GM19452 (cell line): ENCODE measurements around the gene SIGLEC8.
"Not testable (repeated sequence)": the region's sequence is repeated elsewhere in the genome, so short reads cannot be mapped to it uniquely, and the experiment has no call there.

Experiments
- ATAC-seq: cut with Tn5 transposase; IDR thresholded peaks from one replicate; pipeline ENCODE4 v1.9.1; 2021; ENCODE audit not compliant: unreplicated experiment

Gene SIGLEC8

GRCh38 chr19:51473009-51473707 lies 14.9 kb upstream of the SIGLEC8 start:
- no peak for ATAC-seq

- ATAC-seq: no peak
Measured at GRCh38 chr19:51472607-51473006, 14.4 kb upstream of the SIGLEC8 start.

- ATAC-seq: no peak
Measured at GRCh38 chr19:51471527-51471926, 13.3 kb upstream of the SIGLEC8 start.

DNA sequence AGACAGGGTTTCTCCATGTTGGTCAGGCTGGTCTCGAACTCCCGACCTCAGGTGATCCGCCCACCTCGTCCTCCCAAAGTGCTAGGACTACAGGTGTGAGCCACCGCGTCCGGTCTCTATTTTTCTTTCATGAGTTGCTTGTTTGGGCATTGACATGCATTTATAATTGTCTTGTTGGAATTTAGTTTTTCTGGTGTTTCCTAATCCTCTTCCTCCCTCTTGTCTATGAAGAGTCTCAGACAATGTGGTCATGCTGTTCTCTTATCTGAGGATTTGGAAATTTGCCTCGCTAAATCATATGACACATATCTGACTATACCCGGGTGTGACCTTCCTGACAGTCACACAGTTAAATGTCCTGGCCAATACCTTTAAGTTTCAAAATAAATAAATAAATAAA lies 12.7 kb upstream of the SIGLEC8 start:
- no peak for ATAC-seq

DNA sequence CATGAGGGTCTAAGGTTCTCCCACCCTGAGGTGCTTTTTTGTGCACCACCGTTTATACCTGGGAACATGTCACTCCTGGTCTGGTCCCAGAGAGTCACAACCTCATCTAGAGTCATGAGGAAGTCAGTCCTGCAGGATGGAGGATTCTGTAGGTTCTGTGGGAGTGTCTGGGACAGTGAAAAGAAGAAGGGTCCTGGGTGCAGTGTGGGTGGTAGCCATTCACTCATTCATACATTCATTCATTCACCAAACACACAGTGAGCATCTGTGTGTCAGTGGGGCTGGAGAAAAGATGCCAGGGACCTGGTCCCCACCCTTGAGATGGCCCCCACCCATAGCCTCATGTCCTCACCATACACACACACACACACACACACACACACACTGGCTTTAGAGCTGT lies 11.4 kb upstream of the SIGLEC8 start:
- ATAC-seq: no peak

GRCh38 chr19:51469162-51469561 lies 10.9 kb upstream of the SIGLEC8 start:
- ATAC-seq: no peak

- ATAC-seq: no peak
Measured at GRCh38 chr19:51468545-51468920, 10.3 kb upstream of the SIGLEC8 start.

DNA sequence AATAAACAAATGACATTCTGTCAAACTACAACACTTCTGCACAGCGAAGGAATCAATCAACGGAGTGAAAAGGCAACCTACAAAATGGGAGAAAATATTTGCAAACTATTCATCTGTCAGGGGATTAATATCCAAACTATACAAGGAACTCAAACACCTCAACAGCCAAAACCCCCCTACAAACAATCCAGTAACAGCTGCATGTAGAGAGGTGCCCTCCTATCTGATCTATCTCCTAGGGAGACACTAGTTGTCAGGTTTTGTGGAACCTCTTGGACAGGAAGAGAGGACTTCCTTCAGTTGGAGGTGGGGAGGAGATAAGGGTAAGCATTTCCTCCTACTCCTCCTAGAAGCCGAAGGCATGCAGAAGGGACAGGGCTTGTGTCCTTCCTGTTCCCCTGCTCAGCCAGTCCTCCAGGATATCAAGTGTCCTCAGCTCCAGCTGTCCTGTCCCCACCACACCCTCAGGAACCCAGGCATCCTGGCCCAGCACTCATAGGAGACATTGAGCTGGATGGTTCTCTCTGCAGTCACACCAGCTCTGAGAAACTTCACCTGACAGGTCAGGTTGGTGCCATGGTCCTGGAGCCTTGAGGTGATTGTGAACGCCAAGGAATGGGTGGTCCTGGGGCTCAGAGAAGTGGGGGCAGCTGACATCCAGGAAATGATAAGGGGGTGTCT lies 9.8 kb upstream of the SIGLEC8 start:
- no peak for ATAC-seq

- no peak for ATAC-seq
Measured at GRCh38 chr19:51466723-51467122, 8.5 kb upstream of the SIGLEC8 start.

- not testable (repeated sequence) for ATAC-seq
Measured at GRCh38 chr19:51463976-51464581, 5.8 kb upstream of the SIGLEC8 start.

DNA sequence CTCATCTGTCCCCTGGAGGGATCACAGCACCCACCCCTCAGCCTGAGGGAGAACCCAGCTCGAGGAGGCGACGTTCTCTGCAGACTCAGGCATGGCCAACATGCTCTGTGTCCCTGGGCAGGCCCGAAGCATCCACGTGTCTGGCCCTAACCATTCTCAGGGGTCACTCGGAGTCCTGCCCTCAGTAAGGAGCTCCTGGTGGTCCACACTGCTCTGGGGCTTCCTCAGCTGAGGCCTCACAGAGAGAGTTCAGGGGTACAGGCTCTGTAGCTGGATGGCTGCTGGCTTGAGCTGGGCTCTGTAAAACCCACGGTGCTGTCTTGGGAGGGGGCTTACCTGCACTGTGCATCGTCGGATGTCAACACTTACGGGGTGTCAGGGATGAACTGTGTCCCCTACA lies 4.4 kb upstream of the SIGLEC8 start:
- ATAC-seq: no peak

GRCh38 chr19:51462276-51462675 lies 4.0 kb upstream of the SIGLEC8 start:
- no peak for ATAC-seq

GRCh38 chr19:51461723-51462161 lies 3.5 kb upstream of the SIGLEC8 start:
- no peak for ATAC-seq

DNA sequence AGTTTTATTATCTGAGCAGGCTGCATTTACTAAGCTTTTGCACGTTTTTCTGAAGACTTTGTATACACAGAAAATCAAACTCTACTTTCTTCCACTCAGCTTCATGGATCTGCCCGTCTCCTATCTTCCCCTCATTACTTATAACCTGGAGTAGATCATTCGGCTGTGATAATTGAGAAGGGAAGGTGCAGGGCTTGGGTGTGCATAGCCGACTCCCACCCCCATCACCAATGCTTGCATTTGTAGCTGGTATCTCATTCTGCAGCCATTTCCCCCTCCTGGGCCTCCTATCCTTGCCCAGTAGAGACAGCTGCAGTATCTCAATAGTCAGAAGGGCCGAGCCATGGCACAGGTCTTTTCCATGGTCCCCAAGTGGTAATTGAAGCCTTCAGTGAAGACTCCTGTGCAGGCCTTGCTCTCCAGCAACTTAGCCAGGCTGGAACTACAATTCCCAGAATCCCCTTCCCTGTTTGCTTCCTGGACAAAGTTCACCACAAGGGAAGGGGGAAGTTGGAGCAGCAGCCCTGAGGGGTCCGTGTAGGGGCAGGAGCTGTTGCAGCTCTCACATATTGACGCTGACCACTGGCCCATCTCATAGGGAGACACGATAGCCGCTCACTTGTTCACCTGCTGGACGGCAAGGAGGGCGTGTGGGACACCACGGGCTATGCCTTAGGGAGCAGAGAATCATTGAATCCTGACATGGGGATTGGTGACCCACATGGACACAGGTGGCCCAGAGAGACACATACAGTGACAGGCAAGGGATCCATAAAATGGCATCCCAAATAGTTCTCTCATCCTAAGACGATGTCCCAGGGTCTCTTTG lies 2.1 kb upstream of the SIGLEC8 start:
- ATAC-seq: no peak

GRCh38 chr19:51458899-51459505 lies 748 bp upstream of the SIGLEC8 start:
- ATAC-seq: no peak

- ATAC-seq: no peak
Measured at GRCh38 chr19:51457351-51458013, 772 bp downstream of the SIGLEC8 start.

- no peak for ATAC-seq
Measured at GRCh38 chr19:51456541-51457290, 1.5 kb downstream of the SIGLEC8 start.

GRCh38 chr19:51450730-51451307 lies 7.4 kb downstream of the SIGLEC8 start:
- ATAC-seq: no peak

DNA sequence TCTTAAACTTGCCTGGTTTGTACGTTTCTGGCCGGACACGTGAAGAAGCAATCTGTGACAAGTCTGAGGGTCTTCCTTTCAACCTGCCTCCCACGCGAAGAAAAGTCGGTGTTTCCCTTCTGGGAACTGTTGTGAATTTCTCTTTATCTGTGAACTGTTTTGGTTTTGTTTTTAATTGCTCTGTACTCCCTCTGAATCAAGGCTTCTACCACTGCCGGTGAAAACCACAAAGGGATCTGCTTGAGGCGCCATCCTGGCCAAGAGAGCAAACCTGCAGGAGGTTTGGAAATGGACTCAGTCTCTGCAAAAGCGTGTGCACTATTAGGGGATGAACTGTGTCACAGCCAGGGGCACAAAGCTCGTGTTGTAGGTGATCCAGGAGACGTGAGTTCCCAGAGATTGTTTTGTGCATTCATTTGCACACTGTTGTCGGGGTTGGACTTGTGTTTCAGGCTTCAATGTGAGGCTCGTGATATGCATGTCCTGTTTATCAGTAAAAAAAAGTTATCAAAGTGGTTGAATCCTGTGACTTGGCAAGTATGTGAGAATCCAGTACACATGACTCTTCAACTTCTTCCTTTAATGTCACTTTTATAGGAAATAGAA lies 9.7 kb downstream of the SIGLEC8 start:
- ATAC-seq: no peak
